HCT116 (cell line): ENCODE results near the gene CHST11. TPM values are rescaled to one million over a fixed set of nuclear protein-coding genes. Genes with fewer than 3 reads are reported as not detected.

Source experiments
- microRNA-seq: library from miRNA; unstranded; fragments of <30 nt; microRNA quantifications from one replicate; pipeline ENCODE4, GENCODE V29; 2016; ENCODE audit warnings: borderline number of aligned reads
- total RNA-seq: library from RNA; stranded (reverse); gene quantifications from one replicate; pipeline ENCODE4 v1.2.1, GENCODE V29; 2021; ENCODE audit not compliant: unreplicated experiment

Gene CHST11
- total RNA-seq, 1 experiment from 2014 or later, result 10.1 TPM

Small RNA genes lying within 50 kb of the gene (microRNA-seq; reads per million reads assigned to microRNA genes)
- gene MIR3922, result 3.2 reads per million

Other genes with a start within 250 kb of the CHST11 start
- 327 TPM for gene TXNRD1, start 241.2 kb upstream of the CHST11 start, total RNA-seq
- gene EID3, start 153.2 kb upstream of the CHST11 start, total RNA-seq, result 3.0 TPM